Osteocyte (in vitro differentiated cells): ENCODE measurements around the gene CUL4A. TPM values are rescaled to one million over a fixed set of nuclear protein-coding genes. Genes with fewer than 3 reads are reported as not detected.

Experiments
- DNase-seq: peaks from one replicate; pipeline ENCODE4 v3.0.0; 2021; ENCODE audit warnings: mixed read lengths; ENCODE audit not compliant: unreplicated experiment; ENCODE audit errors: extremely low spot score
- H3K27ac Mint-ChIP-seq: one replicate; pipeline ENCODE4 v1.8.0; 2021; ENCODE audit warnings: mild to moderate bottlenecking, mixed read lengths; ENCODE audit not compliant: unreplicated experiment
- H3K27me3 Mint-ChIP-seq: one replicate; pipeline ENCODE4 v1.8.0; 2021; ENCODE audit warnings: mixed read lengths; ENCODE audit not compliant: unreplicated experiment
- H3K36me3 Mint-ChIP-seq: one replicate; pipeline ENCODE4 v1.8.0; 2021; ENCODE audit warnings: mixed read lengths; ENCODE audit not compliant: unreplicated experiment
- H3K4me1 Mint-ChIP-seq: one replicate; pipeline ENCODE4 v1.8.0; 2021; ENCODE audit warnings: mixed read lengths; ENCODE audit not compliant: unreplicated experiment
- H3K4me3 Mint-ChIP-seq: one replicate; pipeline ENCODE4 v1.8.0; 2021; ENCODE audit warnings: mild to moderate bottlenecking, moderate library complexity, mixed read lengths; ENCODE audit not compliant: unreplicated experiment
- H3K9me3 Mint-ChIP-seq: one replicate; pipeline ENCODE4 v1.8.0; 2021; ENCODE audit warnings: mixed read lengths; ENCODE audit not compliant: unreplicated experiment
- total RNA-seq: library from RNA; stranded (reverse); gene quantifications from 2 replicates; pipeline ENCODE4 v1.2.1, GENCODE V29; 2021
- TF ChIP-seq, protein P1 (sequence below): fragments of 200-600 bp; sonication (generic); IDR thresholded peaks from 2 replicates; pipeline ENCODE4 v1.5.0; 2021; ENCODE audit warnings: antibody characterized with exemption, mild to moderate bottlenecking, moderate library complexity

Gene CUL4A
- total RNA-seq, 1 donor from 2014 or later = 76.7 TPM

DNA sequence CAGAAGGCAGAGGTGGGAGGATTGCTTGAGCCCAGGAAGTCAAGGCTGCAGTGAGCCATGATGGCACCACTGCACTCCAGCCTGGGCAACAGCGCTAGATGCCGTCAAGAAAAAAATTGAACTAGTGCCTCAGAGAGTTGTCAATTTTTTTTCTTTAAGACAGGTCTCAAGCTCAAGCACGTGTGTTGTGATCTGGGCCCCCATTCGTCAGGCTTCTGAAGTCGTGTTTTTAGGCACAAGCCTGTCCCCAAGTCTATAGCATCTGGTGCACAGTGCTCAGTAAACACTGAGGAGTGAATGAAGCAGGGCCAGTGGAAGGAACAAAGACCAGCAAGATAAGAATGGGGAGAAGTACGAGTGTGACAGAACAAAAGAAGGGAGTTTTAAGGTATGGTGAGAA is 63.9 kb downstream of the CUL4A start:
- peaks cover 5% of the 10 kb centered on the region for H3K36me3 Mint-ChIP-seq
- H3K9me3 Mint-ChIP-seq = no peaks in the 10 kb centered on the region
- no peak overlapping the region for H3K4me3 Mint-ChIP-seq
- peaks cover 19% of the 10 kb centered on the region for H3K4me1 Mint-ChIP-seq
- no peak overlapping the region for H3K27ac Mint-ChIP-seq
- TF ChIP-seq, protein P1, sequence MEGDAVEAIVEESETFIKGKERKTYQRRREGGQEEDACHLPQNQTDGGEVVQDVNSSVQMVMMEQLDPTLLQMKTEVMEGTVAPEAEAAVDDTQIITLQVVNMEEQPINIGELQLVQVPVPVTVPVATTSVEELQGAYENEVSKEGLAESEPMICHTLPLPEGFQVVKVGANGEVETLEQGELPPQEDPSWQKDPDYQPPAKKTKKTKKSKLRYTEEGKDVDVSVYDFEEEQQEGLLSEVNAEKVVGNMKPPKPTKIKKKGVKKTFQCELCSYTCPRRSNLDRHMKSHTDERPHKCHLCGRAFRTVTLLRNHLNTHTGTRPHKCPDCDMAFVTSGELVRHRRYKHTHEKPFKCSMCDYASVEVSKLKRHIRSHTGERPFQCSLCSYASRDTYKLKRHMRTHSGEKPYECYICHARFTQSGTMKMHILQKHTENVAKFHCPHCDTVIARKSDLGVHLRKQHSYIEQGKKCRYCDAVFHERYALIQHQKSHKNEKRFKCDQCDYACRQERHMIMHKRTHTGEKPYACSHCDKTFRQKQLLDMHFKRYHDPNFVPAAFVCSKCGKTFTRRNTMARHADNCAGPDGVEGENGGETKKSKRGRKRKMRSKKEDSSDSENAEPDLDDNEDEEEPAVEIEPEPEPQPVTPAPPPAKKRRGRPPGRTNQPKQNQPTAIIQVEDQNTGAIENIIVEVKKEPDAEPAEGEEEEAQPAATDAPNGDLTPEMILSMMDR = no peak
- no peaks in the 10 kb centered on the region for H3K27me3 Mint-ChIP-seq
- no peak for DNase-seq

DNA sequence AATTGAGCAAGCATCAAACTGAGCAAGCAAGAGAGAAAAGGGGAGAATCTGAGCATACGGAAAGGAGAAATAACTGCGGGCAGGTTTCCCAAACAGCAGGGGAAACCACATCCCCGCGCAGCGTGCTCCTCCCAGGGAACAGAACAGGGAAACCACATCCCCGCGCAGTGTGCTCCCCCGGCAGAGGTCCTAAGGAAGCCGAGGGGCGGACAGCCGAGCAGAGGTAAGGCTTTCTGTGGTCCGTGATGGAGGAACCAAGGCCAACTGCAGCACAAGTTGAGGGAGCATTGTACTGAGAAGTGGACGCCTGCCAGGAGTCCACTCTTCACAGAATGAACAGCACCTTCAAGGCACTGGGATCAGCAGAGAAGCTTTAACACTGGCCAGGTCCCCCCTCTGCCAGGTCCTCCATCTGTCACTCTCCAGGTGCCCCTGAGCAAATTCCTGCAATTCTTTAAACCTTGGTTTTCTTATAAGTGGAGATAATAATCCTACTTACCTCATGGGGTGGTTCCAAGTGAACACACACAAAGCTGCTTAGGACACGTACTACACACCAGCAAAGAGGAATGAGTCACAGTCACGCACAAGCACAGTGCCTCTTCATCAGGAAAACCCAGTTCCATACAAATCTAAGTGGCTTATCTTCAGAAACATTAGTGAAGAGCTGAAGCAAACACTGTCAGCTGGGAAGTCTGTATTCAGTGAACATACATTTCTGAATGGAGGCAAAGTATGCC is 64.6 kb downstream of the CUL4A start:
- TF ChIP-seq, protein P1 = no peak
- H3K4me3 Mint-ChIP-seq = no peak overlapping the region
- DNase-seq = no peak

DNA sequence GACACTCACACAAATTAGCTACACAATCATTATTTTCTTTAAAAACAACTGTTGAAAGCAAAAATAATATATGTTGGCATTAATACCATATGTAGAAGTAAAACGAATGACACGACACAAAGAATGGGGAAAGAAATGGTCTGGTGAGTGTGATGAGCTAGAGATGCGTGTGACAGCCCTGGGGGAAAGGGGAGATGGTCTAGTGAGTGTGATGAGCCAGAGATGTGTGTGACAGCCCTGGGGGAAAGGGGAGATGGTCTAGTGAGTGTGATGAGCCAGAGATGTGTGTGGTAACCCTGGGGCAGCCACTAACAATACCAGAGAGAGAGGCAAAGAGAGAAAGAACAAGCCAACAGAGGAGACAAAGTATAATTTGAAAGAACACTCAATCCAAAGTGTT is 65.3 kb downstream of the CUL4A start:
- Mint-ChIP-seq H3K9me3 (peaks cover 3% of the 10 kb centered on the region), H3K4me3 (no peak overlapping the region), H3K27me3 (no peaks in the 10 kb centered on the region), H3K4me1 (peaks cover 19% of the 10 kb centered on the region), H3K36me3 (peaks cover 2% of the 10 kb centered on the region), H3K27ac (peak overlapping the region; percentile 58)
- TF ChIP-seq, protein P1 = no peak
- no peak for DNase-seq

More for the DNA sequence above, 64.6 kb downstream of the CUL4A start:
- Mint-ChIP-seq H3K9me3 (peaks cover 3% of the 10 kb centered on the region), H3K27ac (no peak overlapping the region), H3K4me1 (peaks cover 19% of the 10 kb centered on the region), H3K36me3 (peaks cover 4% of the 10 kb centered on the region), H3K27me3 (no peaks in the 10 kb centered on the region)

DNA sequence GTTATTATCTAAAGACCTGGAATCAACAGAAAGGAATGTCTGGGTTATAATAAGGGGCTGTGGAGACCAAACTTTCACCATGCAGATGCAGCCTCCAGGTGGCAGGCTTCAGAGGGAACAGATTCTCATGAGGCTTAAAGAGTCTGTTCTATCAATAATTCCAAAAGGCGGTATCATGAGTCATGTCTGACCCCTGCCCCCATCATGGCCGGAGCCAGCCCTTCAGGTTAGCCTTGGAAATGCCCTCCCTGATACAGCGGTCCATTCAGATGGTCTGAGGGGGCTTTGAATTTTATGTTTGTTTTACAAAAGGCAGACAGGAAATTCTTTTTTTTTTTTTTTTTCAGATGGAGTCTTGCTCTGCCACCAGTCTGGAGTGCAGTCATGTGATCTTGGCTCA is 66.0 kb downstream of the CUL4A start:
- TF ChIP-seq, protein P1 = peak; percentile 75
- DNase-seq = no peak
- peaks cover 3% of the 10 kb centered on the region for H3K9me3 Mint-ChIP-seq
- H3K27ac Mint-ChIP-seq = peak overlapping the region; percentile 58
- peaks cover 19% of the 10 kb centered on the region for H3K4me1 Mint-ChIP-seq
- H3K36me3 Mint-ChIP-seq = peaks cover 2% of the 10 kb centered on the region
- no peak overlapping the region for H3K4me3 Mint-ChIP-seq
- no peaks in the 10 kb centered on the region for H3K27me3 Mint-ChIP-seq

DNA sequence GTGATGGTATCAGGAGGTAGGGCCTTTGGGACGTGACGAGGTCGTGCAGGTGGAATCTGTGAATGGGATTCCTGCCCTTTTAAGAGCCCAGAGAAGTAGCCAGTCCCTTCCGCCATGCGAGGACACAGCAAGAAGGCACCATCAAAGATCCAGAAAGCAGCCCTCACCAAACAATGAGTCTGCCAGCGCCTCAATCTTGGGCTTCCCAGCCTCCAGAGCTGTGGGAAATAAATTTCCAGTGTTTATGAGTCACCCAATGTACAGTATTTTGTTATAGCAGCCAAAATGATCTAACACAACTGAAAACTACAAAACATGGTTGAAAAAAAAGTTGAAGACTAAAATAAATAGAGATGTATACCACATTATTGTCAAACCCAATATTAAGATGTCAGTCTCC is 70.7 kb downstream of the CUL4A start:
- peaks cover 3% of the 10 kb centered on the region for H3K9me3 Mint-ChIP-seq
- H3K4me3 Mint-ChIP-seq = no peak overlapping the region
- no peaks in the 10 kb centered on the region for H3K36me3 Mint-ChIP-seq
- H3K27me3 Mint-ChIP-seq = peaks cover 9% of the 10 kb centered on the region
- TF ChIP-seq, protein P1 = no peak
- no peak for DNase-seq
- H3K27ac Mint-ChIP-seq = no peak overlapping the region
- peaks cover 4% of the 10 kb centered on the region for H3K4me1 Mint-ChIP-seq
